GM12801 (cell line): ENCODE measurements around the gene ACSF2.
A peak's percentile ranks its signal among the peaks of the same experiment; 100 is the strongest.

Source experiments
- CTCF ChIP-seq: IDR thresholded peaks from one replicate; pipeline ENCODE4 v1.5.1; 2011; ENCODE audit warnings: control low read depth; ENCODE audit not compliant: insufficient read length; ENCODE audit errors: extremely low read depth

The ACSF2 gene

GRCh38 chr17:50478391-50479381 lies 52.7 kb downstream of the ACSF2 start, which contains the start of gene RSAD1:
Gene RSAD1, plus strand, starts transcription at chr17:50478860. Its CDS starts 25 bp downstream, at chr17:50478885.
- no peak for TF ChIP-seq CTCF

GRCh38 chr17:50479522-50480141 lies 53.6 kb downstream of the ACSF2 start:
- no peak for TF ChIP-seq CTCF

GRCh38 chr17:50480142-50480764 lies 54.2 kb downstream of the ACSF2 start:
- TF ChIP-seq CTCF: no peak

GRCh38 chr17:50480854-50481490 lies 55.0 kb downstream of the ACSF2 start:
- no peak for TF ChIP-seq CTCF

- TF ChIP-seq CTCF: no peak
These were observed 55.6 kb downstream of the ACSF2 start for GRCh38 chr17:50481648-50482047.

GRCh38 chr17:50482110-50482509 lies 56.1 kb downstream of the ACSF2 start:
- TF ChIP-seq CTCF: no peak

GRCh38 chr17:50482516-50482915 lies 56.5 kb downstream of the ACSF2 start:
- TF ChIP-seq CTCF: peak; percentile 60
